ENCODE data around the gene RPN2. TPM values are rescaled to one million over a fixed set of nuclear protein-coding genes. Genes with fewer than 3 reads are reported as not detected.

Gene RPN2
- total RNA-seq, 1 experiment from 2014 or later = 220 TPM

DNA sequence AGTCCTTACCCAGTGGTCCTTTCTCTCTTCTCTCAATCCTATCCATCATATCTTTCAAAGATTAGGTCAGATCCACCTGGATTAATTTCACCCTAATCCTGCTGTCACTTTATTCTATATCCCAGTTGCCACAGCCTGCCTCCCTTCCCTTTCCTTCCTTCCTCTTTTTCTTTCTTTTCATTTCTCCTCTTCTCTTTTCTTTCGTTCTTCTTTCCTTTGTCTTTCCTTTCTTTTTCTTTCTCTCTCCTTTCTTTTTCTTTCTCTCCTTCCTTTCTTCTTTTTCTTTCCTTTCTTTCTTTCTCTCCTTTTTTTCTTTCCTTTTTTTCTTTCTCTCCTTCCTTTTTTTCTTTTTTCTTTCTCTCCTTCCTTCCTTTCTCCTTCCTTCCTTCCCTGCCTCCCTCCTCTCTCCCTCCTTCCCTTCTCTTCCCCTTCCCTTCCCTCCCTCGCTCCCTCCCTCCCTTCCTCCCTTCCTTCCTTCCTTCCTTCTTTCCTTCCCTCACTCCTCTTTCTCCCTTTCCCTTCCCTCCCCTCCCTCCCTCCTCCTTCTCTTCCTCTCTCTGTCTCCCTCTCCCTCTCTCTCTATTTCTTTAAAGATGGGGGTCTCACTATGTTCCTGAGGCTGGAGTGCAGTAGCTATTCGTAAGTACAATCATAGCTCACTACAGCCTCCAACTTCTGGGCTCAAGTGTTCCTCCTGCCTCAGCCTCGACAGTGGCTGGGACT, 15.1 kb upstream of the RPN2 start:
- TF ChIP-seq, protein P1, sequence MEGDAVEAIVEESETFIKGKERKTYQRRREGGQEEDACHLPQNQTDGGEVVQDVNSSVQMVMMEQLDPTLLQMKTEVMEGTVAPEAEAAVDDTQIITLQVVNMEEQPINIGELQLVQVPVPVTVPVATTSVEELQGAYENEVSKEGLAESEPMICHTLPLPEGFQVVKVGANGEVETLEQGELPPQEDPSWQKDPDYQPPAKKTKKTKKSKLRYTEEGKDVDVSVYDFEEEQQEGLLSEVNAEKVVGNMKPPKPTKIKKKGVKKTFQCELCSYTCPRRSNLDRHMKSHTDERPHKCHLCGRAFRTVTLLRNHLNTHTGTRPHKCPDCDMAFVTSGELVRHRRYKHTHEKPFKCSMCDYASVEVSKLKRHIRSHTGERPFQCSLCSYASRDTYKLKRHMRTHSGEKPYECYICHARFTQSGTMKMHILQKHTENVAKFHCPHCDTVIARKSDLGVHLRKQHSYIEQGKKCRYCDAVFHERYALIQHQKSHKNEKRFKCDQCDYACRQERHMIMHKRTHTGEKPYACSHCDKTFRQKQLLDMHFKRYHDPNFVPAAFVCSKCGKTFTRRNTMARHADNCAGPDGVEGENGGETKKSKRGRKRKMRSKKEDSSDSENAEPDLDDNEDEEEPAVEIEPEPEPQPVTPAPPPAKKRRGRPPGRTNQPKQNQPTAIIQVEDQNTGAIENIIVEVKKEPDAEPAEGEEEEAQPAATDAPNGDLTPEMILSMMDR (IDR thresholded peaks at IDR 0.05 in 2 of 3, conservative IDR thresholded peaks at IDR 0.05 in 1 of 3; ENCODE audit: borderline replicate concordance in 1 of 3, insufficient read depth in 1 of 3, low read depth in 2 of 3, low read length in 2 of 3) = no peak
- TF ChIP-seq EZH2phosphoT487 (IDR thresholded peaks at IDR 0.05; ENCODE audit: borderline replicate concordance) (no peak), CBX3 (IDR thresholded peaks at IDR 0.05; ENCODE audit: low read depth) (no peak), FOSL1 (IDR thresholded peaks at IDR 0.05; ENCODE audit: low read depth) (no peak)
- Histone ChIP-seq H3K27me3 (ENCODE audit: insufficient read depth, low read length) (peaks cover 43% of the 10 kb centered on the region), H3K27ac (ENCODE audit: low read depth, low read length) (no peak overlapping the region), H3K4me3 (replicated peaks in 1 of 2; ENCODE audit: low read depth in 1 of 2, low read length in 2 of 2) (no peak overlapping the region), H3K36me3 (ENCODE audit: control insufficient read depth in 1 of 2, insufficient read depth in 2 of 2, low read length in 2 of 2) (no peaks in the 10 kb centered on the region), H2AFZ (ENCODE audit: low read depth, low read length, poor library complexity, severe bottlenecking) (no peak overlapping the region), H3K9ac (ENCODE audit: low read length) (no peak overlapping the region), H3K4me2 (ENCODE audit: low read length) (no peak overlapping the region), H3K79me2 (ENCODE audit: insufficient read depth, low read length) (no peaks in the 10 kb centered on the region), H3K9me3 (ENCODE audit: control insufficient read depth in 1 of 2, insufficient read depth in 1 of 2, low read depth in 1 of 2, low read length in 2 of 2) (no peaks in the 10 kb centered on the region), H4K20me1 (ENCODE audit: insufficient read depth) (no peaks in the 10 kb centered on the region), H3K9me2 (ENCODE audit: insufficient read depth) (no peaks in the 10 kb centered on the region), H3K4me1 (ENCODE audit: control insufficient read depth in 1 of 2, insufficient read depth in 2 of 2, low read length in 2 of 2) (no peaks in the 10 kb centered on the region)
- intact Hi-C loops (cut with micrococcal nuclease) = no loop called here
- POLR2A ChIA-PET = no interaction called here
- BruUV-seq (replicated peaks) = no TSS peak
- RAD21 ChIA-PET (ENCODE audit: low non-redundant PET in 1 of 2, low total read pairs in 2 of 2, uncharacterized antibody in 2 of 2, unreplicated experiment in 2 of 2) = no interaction called here
- no peak for ATAC-seq
- CTCF ChIA-PET = no interaction called here
- DNase-seq (ENCODE audit: low read depth, low spot score) = no peak

DNA sequence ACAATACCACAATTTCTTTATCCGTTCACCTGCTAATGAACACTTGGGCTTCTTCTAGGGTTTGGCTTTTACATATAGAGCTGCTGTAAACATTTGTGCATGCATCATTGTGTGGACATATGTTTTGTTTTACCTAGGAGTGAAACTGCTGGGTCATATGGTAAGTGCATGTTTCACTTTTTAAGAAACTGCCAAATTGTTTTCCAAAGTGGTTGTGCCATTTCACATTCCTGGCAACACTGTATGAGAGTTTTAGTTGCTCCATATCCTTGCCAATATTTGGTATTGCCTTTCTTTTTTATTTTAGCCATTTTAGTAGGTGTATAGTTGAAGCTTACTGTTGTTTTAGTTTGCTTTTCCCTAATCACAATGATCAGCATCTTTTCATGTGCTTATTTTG, 14.1 kb upstream of the RPN2 start:
- Histone ChIP-seq H3K9ac (ENCODE audit: low read length) (no peak overlapping the region), H3K4me2 (ENCODE audit: low read length) (no peak overlapping the region), H3K4me1 (ENCODE audit: control insufficient read depth in 1 of 2, insufficient read depth in 2 of 2, low read length in 2 of 2) (no peaks in the 10 kb centered on the region), H4K20me1 (ENCODE audit: insufficient read depth) (no peaks in the 10 kb centered on the region), H3K27me3 (ENCODE audit: insufficient read depth, low read length) (peaks cover 43% of the 10 kb centered on the region), H3K9me3 (ENCODE audit: control insufficient read depth in 1 of 2, insufficient read depth in 1 of 2, low read depth in 1 of 2, low read length in 2 of 2) (no peaks in the 10 kb centered on the region), H3K9me2 (ENCODE audit: insufficient read depth) (no peaks in the 10 kb centered on the region), H3K4me3 (replicated peaks in 1 of 2; ENCODE audit: low read depth in 1 of 2, low read length in 2 of 2) (no peak overlapping the region), H2AFZ (ENCODE audit: low read depth, low read length, poor library complexity, severe bottlenecking) (no peak overlapping the region), H3K36me3 (ENCODE audit: control insufficient read depth in 1 of 2, insufficient read depth in 2 of 2, low read length in 2 of 2) (no peaks in the 10 kb centered on the region), H3K27ac (ENCODE audit: low read depth, low read length) (no peak overlapping the region), H3K79me2 (ENCODE audit: insufficient read depth, low read length) (no peaks in the 10 kb centered on the region)
- ATAC-seq (no peak), DNase-seq (ENCODE audit: low read depth, low spot score) (no peak)
- ChIA-PET POLR2A (no interaction called here), RAD21 (ENCODE audit: low non-redundant PET in 1 of 2, low total read pairs in 2 of 2, uncharacterized antibody in 2 of 2, unreplicated experiment in 2 of 2) (no interaction called here), CTCF (no interaction called here)
- intact Hi-C loops (cut with micrococcal nuclease) = no loop called here
- BruUV-seq (replicated peaks) = no TSS peak
- no peak for TF ChIP-seq ELF1 (IDR thresholded peaks at IDR 0.05; ENCODE audit: borderline replicate concordance, low read depth)
- TF ChIP-seq EGR1 (IDR thresholded peaks at IDR 0.05; ENCODE audit: low read depth) = no peak
- no peak for TF ChIP-seq CEBPB (IDR thresholded peaks at IDR 0.05; ENCODE audit: low read depth)
- TF ChIP-seq TCF7L2 (IDR thresholded peaks at IDR 0.05; ENCODE audit: borderline replicate concordance, extremely low read depth, insufficient read depth, insufficient read length) = no peak
- TF ChIP-seq JUND (IDR thresholded peaks at IDR 0.05) = no peak
- TF ChIP-seq, protein P2, sequence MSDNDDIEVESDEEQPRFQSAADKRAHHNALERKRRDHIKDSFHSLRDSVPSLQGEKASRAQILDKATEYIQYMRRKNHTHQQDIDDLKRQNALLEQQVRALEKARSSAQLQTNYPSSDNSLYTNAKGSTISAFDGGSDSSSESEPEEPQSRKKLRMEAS (IDR thresholded peaks at IDR 0.05) = no peak
- TF ChIP-seq, protein P1 (IDR thresholded peaks at IDR 0.05 in 2 of 3, conservative IDR thresholded peaks at IDR 0.05 in 1 of 3; ENCODE audit: borderline replicate concordance in 1 of 3, insufficient read depth in 1 of 3, low read depth in 2 of 3, low read length in 2 of 3) = no peak
- TF ChIP-seq EZH2 (IDR thresholded peaks at IDR 0.05) = no peak
- no peak for TF ChIP-seq FOSL1 (IDR thresholded peaks at IDR 0.05; ENCODE audit: low read depth)
- TF ChIP-seq ZFX (IDR thresholded peaks at IDR 0.05) = no peak
- TF ChIP-seq, protein P3, sequence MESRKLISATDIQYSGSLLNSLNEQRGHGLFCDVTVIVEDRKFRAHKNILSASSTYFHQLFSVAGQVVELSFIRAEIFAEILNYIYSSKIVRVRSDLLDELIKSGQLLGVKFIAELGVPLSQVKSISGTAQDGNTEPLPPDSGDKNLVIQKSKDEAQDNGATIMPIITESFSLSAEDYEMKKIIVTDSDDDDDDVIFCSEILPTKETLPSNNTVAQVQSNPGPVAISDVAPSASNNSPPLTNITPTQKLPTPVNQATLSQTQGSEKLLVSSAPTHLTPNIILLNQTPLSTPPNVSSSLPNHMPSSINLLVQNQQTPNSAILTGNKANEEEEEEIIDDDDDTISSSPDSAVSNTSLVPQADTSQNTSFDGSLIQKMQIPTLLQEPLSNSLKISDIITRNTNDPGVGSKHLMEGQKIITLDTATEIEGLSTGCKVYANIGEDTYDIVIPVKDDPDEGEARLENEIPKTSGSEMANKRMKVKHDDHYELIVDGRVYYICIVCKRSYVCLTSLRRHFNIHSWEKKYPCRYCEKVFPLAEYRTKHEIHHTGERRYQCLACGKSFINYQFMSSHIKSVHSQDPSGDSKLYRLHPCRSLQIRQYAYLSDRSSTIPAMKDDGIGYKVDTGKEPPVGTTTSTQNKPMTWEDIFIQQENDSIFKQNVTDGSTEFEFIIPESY (IDR thresholded peaks at IDR 0.05; ENCODE audit: extremely low read depth, insufficient replicate concordance, low read length) = no peak

Measured in HCT116 (cell line).